Fibroblast of mammary gland (primary cell): ENCODE measurements around the gene GPR108.
A peak's percentile ranks its signal among the peaks of the same experiment; 100 is the strongest.

Experiments
- DNase-seq: peaks from one replicate; pipeline ENCODE4 v3.0.0-alpha.2; 2010; ENCODE audit warnings: low read depth
- H3K4me3 ChIP-seq: 2 replicates; pipeline ENCODE4 v1.5.1; 2011; ENCODE audit warnings: low read depth, mild to moderate bottlenecking, low read length, moderate library complexity; ENCODE audit not compliant: control insufficient read depth
- TF ChIP-seq, protein P1 (sequence below): conservative IDR thresholded peaks from 2 replicates; pipeline ENCODE4 v1.5.1; 2011; ENCODE audit warnings: low read depth, low read length, inconsistent platforms; ENCODE audit not compliant: control insufficient read depth, insufficient read depth

Gene GPR108

GRCh38 chr19:6739390-6739882 lies 2.1 kb upstream of the GPR108 start, which contains the start of gene TRIP10:
Gene TRIP10 (plus strand): TSS chr19:6739680. CDS start chr19:6739762, 82 bp downstream.
- peak; percentile 71 for DNase-seq
- TF ChIP-seq, protein P1, sequence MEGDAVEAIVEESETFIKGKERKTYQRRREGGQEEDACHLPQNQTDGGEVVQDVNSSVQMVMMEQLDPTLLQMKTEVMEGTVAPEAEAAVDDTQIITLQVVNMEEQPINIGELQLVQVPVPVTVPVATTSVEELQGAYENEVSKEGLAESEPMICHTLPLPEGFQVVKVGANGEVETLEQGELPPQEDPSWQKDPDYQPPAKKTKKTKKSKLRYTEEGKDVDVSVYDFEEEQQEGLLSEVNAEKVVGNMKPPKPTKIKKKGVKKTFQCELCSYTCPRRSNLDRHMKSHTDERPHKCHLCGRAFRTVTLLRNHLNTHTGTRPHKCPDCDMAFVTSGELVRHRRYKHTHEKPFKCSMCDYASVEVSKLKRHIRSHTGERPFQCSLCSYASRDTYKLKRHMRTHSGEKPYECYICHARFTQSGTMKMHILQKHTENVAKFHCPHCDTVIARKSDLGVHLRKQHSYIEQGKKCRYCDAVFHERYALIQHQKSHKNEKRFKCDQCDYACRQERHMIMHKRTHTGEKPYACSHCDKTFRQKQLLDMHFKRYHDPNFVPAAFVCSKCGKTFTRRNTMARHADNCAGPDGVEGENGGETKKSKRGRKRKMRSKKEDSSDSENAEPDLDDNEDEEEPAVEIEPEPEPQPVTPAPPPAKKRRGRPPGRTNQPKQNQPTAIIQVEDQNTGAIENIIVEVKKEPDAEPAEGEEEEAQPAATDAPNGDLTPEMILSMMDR, result no peak
- peak within 1 kb of the TSS; percentile 85 for H3K4me3 ChIP-seq

DNA sequence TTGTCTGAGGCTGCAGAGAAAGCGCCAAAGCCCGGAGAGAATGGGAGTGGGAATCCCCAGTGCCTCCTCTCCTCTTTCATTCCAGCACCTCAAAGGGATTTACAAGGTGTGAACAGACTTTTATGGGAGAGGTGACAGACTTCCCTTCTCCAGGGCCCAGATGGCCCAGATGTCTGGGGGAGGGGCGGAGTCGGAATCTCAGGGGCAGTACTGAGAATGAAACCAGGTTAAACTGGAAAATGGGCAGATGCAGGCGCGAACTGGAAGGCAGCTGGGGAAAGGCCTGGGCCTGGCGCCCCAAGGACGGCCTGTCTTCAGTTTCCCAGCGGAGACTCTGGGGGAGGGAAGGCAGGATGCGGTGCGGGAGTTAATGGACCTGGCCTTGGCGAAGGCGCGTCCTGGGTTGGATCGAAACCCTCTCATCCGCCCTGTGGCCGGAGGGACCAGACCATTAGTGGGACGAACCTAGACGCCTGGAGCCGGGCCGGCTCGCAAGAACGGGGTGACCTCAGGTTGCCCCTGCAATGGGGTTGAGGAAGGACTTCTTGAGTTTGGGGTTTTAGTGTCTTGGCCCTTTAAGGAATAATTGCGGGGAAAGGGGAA lies 1.5 kb upstream of the GPR108 start:
- DNase-seq, result peak; percentile 47
- peak overlapping the region; percentile 45 for H3K4me3 ChIP-seq

GRCh38 chr19:6737873-6738786 lies 750 bp upstream of the GPR108 start:
- peak; percentile 77 for DNase-seq
- TF ChIP-seq, protein P1, result peak; percentile 63
- H3K4me3 ChIP-seq, result no peak overlapping the region

More for the DNA sequence above, 1.5 kb upstream of the GPR108 start:
- TF ChIP-seq, protein P1, result no peak

DNA sequence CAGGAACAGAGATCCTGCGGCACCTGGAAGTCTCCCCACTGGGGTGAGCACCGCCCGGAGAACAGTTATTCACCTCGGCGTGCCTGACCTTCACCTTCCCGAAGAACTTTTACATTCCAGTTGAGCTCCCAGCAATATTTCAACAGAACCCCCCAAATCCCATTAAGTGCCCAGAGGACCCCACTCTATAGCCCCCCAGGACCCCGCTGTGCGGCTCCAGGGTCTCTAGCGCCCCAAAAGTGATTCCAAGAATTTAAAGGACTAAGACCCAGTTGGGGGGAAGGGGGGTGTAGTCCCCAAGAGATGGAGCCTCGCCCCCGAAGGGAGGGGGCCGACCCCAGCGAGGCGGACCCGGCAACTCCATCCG lies 480 bp downstream of the GPR108 start:
- TF ChIP-seq, protein P1, result no peak
- peak overlapping the region; percentile 89 for H3K4me3 ChIP-seq
- no peak for DNase-seq

GRCh38 chr19:6736169-6736916 lies 1.0 kb downstream of the GPR108 start:
- DNase-seq, result peak; percentile 89
- TF ChIP-seq, protein P1, result peak; percentile 68
- peak overlapping the region; percentile 89 for H3K4me3 ChIP-seq

- TF ChIP-seq, protein P1, result no peak
- peak; percentile 14 for DNase-seq
- no peak overlapping the region for H3K4me3 ChIP-seq
Observed at GRCh38 chr19:6735181-6735911, 2.0 kb downstream of the GPR108 start.
